NCI-H2107 (cell line): Measurements from ENCODE around the gene KIF26B.
"Not testable (repeated sequence)": the region's sequence is repeated elsewhere in the genome, so short reads cannot be mapped to it uniquely, and the experiment has no call there.

Source experiments
- DNase-seq: peaks from one replicate; lab custom pipeline; 2025; lab: John Stamatoyannopoulos, UW

KIF26B gene

GRCh38 chr1:245325922-245326795, 171.4 kb downstream of the KIF26B start:
- no peak for DNase-seq

GRCh38 chr1:245327360-245327759, 172.6 kb downstream of the KIF26B start:
- no peak for DNase-seq

DNA sequence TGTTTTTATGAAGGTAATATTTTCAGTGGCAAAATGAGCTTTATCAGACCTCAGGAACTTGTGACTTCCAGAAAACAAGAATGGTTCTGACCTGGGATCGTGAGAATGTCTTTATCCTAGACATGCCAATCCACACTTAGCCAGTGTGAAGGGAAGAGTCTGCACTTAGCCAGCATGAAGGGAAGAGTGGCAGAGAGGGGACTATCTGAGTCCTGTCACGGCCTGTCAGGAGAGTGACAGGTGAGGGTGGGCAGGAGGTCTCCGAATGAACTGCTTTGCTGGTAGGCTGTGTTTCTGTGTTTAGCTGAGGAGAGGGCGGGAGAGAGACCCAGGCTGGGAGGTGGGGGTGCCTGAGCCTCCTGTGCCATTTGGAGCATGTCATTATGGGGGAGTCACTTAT, 173.1 kb downstream of the KIF26B start:
- no peak for DNase-seq

GRCh38 chr1:245330951-245331350, 176.2 kb downstream of the KIF26B start:
- DNase-seq: no peak

DNA sequence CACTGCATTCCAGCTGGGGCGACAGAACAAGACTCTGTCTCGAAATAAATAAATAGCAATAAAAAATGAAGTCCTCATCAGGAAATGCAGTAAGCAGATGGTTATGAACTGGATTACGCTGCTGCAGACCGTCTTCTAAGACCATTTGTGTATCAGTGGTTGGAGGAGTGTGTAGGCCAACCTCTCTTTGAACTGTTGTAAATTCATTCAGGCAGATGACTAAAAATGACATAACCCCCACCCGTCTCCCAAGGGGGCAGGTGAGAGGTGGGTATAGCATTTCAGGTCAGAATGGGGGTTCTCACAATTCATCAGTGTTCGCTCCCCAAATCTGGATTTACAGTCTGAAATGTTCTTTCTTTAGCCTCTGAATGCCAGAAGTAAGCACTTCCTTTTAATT, 177.3 kb downstream of the KIF26B start:
- DNase-seq: no peak

DNA sequence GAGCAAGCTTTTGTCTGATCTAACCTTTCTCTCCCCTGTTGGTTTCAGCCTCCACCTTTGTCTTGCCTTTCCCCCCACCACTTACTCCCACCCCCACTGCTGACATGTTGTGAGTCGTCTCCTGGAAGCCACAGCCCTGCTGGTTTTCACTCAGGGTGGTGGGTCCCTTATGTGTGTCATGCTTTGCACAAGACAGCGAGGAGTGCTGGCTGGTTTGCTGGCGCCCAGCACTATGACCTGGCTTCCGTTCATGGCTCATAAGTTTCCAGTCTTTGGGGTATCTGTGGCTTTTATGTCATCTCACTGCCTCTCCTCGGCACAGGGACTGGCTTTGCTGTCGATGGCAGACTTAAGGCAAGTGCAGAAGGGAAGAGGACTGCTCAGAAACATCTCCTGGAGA, 177.7 kb downstream of the KIF26B start:
- DNase-seq: no peak

DNA sequence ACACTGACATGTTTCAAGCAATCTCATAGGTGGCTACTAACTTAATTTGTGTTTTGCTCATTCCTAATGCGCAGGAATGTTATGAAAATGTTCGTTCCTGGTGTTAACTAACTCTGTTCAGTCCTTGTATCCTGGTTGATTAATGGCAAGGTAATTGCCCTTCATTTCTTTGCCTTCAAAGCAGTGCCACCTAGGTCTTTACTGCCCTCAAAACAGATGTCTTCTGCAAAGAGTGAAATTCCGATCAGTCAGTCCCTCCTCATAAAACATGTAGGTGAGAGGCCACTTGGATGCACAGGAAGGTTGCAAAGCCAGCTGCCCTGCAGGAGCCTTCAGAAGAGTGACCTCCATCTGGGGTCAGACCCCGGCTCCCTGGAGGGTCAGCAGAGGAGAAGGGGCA, 179.4 kb downstream of the KIF26B start:
- no peak for DNase-seq

GRCh38 chr1:245334827-245335490, 180.2 kb downstream of the KIF26B start:
- no peak for DNase-seq

DNA sequence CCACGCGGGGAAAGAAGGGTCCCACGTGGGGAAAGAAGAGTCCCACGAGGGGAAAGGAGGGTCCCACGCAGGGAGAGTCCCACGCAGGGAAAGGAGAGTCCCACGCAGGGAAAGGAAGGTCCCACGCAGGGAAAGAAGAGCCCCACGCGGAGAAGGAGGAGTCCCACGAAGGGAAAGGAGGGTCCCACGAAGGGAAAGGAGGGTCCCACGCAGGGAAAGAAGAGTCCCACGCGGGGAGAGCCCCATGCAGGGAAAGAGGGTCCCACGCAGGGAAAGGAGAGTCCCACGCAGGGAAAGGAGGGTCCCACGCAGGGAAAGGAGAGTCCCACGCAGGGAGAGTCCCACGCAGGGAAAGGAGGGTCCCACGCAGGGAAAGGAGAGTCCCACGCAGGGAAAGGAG, 180.9 kb downstream of the KIF26B start:
- not testable (repeated sequence) for DNase-seq

DNA sequence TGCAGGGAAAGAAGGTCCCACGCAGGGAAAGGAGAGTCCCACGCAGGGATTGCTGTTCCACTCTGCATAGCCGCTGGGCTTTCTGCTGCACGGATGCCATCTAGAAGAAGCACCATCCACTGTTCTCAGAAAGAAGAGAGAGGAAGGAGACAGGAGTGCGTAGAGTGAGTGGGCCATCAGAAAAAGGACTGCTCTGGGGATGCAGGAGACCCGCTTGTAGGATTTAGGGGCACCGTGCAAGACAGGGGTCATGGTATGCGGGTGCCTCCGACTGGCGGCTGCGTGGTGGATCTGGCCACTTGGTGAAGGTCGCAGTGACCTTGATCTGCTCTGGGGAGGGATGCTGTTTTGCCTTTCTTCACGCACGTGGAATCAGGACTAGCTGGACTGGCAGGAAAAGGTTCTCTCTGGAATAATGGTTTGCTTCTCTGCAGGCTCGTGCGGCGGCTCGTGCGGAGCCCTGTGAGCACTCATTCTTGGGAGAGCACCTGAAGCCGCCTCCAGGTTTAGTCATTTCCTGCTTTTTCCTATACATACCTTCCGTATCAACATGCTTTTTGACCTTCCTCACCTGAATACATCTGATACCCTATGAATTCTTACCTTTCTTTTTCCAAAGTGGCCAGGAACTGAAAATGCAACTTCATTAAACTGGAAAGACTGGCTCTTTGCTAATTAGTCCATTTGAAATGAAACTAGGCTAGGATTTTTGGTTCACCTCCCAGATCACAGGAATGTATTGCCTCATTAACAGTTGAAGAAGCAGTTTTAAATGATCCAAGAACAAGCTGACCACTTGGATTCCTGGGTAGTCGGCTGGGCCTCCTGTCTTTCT, 181.6 kb downstream of the KIF26B start:
- DNase-seq: no peak

- DNase-seq: not testable (repeated sequence)
Measured at GRCh38 chr1:245336984-245337355, 182.2 kb downstream of the KIF26B start.

- DNase-seq: no peak
Measured at GRCh38 chr1:245337829-245338484, 183.2 kb downstream of the KIF26B start.

DNA sequence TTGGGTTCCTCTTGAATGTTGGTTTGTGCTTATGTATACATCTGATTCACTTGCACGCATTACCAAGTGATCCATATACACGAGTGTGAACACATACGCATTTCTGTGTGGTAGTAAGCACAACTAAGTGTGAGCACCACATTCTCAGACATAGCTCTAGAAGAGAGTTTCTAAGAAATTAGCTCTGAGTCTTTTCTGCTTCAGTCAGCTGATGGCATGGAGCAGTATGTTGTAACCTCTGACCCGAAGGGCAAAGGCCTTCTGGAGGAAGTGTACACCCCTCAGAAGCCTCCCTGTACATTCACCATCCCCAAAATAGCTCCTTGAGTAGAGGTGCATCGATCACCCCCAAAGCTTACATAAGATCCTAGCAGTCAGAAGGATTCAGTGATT, 183.7 kb downstream of the KIF26B start:
- DNase-seq: no peak

GRCh38 chr1:245341743-245342142, 187.0 kb downstream of the KIF26B start:
- no peak for DNase-seq

DNA sequence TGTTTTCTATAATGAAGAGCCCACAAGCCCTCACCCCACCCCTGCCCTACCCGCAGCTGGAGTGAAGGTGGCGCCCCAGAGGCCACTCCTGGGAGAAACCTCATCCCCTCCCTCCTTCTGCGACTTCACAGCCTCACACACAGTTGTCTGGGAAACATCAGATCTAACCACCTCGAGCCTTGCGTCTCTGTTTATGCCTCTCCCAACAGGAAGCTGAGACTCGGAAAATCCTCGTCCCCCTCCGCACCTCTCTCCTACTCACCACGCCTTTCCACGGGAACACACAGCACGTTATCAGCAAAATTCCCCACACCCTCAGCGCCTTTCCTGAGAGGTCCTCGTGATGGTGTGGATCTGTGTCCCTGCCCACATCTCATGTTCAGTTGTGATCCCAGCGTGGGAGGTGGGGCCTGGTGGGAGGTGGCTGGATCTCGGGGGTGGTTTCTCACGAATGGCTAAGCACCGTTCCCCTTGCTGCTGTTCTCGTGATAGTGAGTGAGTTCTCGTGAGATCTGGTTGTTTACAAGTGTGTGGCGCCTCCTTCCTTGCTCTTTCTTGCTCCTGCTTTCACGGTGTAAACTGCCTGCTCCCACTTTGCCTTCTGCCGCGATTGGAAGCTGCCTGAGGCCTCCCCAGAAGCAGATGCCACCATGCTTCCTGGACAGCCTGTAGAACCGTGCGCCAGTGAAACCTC, 190.6 kb downstream of the KIF26B start:
- no peak for DNase-seq

DNA sequence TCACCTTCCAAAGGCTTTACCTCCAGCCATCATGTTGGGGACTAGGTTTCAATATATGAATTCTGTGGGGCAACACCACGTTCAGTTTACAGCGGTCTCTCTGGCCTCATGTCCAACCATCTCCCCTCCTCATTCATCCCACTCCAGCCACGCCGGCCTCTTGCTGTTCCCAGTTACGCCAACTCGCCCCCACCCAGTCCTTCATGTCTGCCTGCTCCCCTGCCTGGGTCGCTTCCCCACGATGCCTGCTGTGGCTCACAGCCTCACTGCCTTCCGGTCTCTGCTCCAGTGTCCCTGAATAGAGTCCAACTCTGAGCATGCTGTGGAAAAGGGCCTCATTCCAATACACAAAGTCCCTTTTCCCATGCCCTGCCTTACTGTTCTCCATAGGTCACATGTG, 193.8 kb downstream of the KIF26B start:
- no peak for DNase-seq

DNA sequence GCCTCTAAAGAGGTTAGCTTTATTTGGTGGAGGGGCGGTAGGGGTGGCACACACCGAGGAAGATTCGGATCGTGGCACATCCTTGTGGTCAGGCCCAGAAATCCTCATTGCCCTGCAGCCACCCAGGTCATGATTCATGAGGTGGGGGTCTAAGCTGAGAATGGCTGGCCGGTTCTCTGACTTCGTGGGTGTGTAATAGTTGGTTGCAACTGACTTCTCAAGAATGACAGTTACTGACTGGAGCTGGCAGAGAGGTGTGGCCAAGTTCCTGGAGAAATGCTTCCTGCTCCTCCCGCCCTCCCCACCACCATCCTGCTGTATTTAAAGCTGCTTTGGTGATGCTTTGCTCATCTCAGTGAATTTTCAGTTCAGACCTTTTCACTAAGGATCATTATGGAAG, 198.6 kb downstream of the KIF26B start:
- no peak for DNase-seq

DNA sequence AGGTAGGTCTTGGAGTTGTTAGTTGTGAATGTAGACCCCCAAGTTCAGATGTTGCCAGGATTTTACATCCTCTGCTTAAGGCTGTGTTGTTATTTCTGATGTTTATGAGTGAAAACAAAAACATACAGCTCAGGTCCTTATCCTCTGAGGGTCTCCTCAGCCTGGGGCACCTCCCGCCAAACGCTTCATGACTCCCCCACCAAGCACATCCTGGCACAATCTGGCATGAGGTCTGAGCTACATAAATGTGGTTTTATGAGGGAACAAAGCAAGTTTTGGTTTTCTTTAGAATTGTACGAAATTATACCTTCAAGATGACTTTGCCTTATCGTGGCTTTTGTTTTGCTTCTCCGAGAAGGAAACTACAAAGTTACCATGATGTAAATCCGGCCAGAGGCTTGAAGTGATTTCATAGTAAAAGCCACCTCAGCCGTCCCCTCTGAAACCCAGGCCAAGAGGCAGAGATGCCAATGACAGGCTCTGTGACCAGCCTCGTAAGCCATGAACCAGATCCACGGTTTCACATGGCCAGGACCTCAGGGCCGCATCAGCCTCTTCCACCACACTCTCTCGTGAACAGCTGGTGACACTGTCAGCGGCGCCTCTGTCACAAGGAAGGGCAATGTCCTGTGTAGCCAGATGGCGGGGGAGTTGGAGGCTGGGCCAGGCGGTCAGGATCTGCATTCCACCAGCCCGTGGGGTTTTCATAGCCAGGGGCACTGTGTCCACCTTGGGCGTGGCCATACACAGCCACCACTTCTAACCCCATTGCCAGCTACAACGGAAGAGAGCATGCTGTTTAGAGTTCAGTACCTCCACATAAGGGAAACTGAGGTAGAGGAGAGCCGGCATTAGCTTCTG, 199.4 kb downstream of the KIF26B start:
- no peak for DNase-seq

DNA sequence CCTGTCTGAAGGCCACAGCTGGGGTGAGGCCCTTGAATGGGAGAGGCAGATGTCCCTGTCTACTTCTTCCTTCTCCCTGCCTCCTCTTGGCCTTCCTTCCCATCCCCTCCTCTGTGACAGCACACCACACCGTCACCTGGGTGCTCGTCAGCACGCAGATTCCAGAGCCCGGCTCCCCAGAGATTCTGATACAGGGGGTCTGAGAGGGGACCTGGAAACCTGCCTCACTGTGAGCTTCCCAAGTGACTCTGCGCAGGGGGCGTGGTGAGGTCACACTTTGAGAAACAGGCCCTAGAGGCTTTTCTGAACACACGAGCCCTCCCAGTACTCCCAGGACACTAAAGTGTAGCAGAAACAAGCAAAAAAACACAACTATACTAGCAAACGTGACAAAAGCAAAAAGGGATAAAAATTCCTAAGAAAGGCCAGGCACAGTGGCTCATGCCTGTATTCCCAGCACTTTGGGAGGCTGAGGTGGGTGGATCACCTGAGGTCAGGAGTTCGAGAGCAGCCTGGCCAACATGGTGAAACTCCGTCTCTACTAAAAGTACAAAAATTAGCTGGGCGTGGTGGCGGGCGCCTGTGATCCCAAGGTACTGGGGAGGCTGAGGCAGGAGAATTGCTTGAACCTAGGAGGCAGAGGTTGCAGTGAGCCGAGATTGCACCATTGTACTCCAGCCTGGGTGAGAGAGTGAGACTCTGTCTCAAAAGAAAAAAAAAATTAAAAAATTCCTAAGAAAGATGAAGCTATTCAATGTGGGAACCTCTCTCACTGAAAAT, 201.3 kb downstream of the KIF26B start:
- DNase-seq: not testable (repeated sequence)
